ENCODE data around the gene ST3GAL6.

The ST3GAL6 gene

GRCh38 chr3:98725352-98725751 is 37.8 kb upstream of the ST3GAL6 start:
- Histone ChIP-seq H3K36me3 (no peaks in the 10 kb centered on the region), H3K4me1 (no peaks in the 10 kb centered on the region), H3K9me3 (no peaks in the 10 kb centered on the region), H3K27me3 (no peaks in the 10 kb centered on the region), H3K4me3 (ENCODE audit: low read depth, low read length) (no peak overlapping the region)
- DNase-seq, result no peak
- no peak for TF ChIP-seq CTCF (IDR thresholded peaks at IDR 0.05; ENCODE audit: low read depth, low read length)

GRCh38 chr3:98726084-98726483 is 37.1 kb upstream of the ST3GAL6 start:
- H3K4me1 ChIP-seq, result no peaks in the 10 kb centered on the region
- no peaks in the 10 kb centered on the region for H3K27me3 ChIP-seq
- no peaks in the 10 kb centered on the region for H3K36me3 ChIP-seq
- no peak overlapping the region for H3K4me3 ChIP-seq (ENCODE audit: low read depth, low read length)
- no peaks in the 10 kb centered on the region for H3K9me3 ChIP-seq
- TF ChIP-seq CTCF (IDR thresholded peaks at IDR 0.05; ENCODE audit: low read depth, low read length), result no peak
- no peak for DNase-seq

GRCh38 chr3:98727638-98728037 is 35.5 kb upstream of the ST3GAL6 start:
- Histone ChIP-seq H3K4me3 (ENCODE audit: low read depth, low read length) (no peak overlapping the region), H3K27me3 (no peaks in the 10 kb centered on the region), H3K36me3 (peaks cover 3% of the 10 kb centered on the region; the same call in 1 of the 2 replicates), H3K4me1 (no peaks in the 10 kb centered on the region; the same call in 1 of the 2 replicates), H3K9me3 (no peaks in the 10 kb centered on the region)
- no peak for TF ChIP-seq CTCF (IDR thresholded peaks at IDR 0.05; ENCODE audit: low read depth, low read length)
- no peak for DNase-seq

GRCh38 chr3:98728672-98729071 is 34.5 kb upstream of the ST3GAL6 start:
- TF ChIP-seq CTCF (IDR thresholded peaks at IDR 0.05; ENCODE audit: low read depth, low read length), result no peak

GRCh38 chr3:98730338-98730737 is 32.8 kb upstream of the ST3GAL6 start:
- no peak for TF ChIP-seq CTCF (IDR thresholded peaks at IDR 0.05; ENCODE audit: low read depth, low read length)
- Histone ChIP-seq H3K4me1 (peaks cover 4% of the 10 kb centered on the region), H3K4me3 (ENCODE audit: low read depth, low read length) (no peak overlapping the region), H3K36me3 (peaks cover 5% of the 10 kb centered on the region; the same call in 1 of the 2 replicates), H3K27me3 (no peaks in the 10 kb centered on the region), H3K9me3 (no peaks in the 10 kb centered on the region)
- no peak for DNase-seq

More at GRCh38 chr3:98728672-98729071, 34.5 kb upstream of the ST3GAL6 start:
- H3K27me3 ChIP-seq, result no peaks in the 10 kb centered on the region
- DNase-seq, result no peak
- H3K4me3 ChIP-seq (ENCODE audit: low read depth, low read length), result no peak overlapping the region
- H3K4me1 ChIP-seq, result no peaks in the 10 kb centered on the region; the same call in 1 of the 2 replicates
- peaks cover 5% of the 10 kb centered on the region; the same call in 1 of the 2 replicates for H3K36me3 ChIP-seq
- H3K9me3 ChIP-seq, result no peaks in the 10 kb centered on the region

- TF ChIP-seq CTCF (IDR thresholded peaks at IDR 0.05; ENCODE audit: low read depth, low read length), result no peak
- H3K4me1 ChIP-seq, result peaks cover 11% of the 10 kb centered on the region
- no peak overlapping the region for H3K4me3 ChIP-seq (ENCODE audit: low read depth, low read length)
- peaks cover 5% of the 10 kb centered on the region; the same call in 1 of the 2 replicates for H3K36me3 ChIP-seq
- no peak for DNase-seq
- H3K27me3 ChIP-seq, result no peaks in the 10 kb centered on the region
- H3K9me3 ChIP-seq, result no peaks in the 10 kb centered on the region
Measured at GRCh38 chr3:98730886-98731537, 32.1 kb upstream of the ST3GAL6 start.

All from BE2C (cell line).